DMS114 treated with DMSO at 0.1 percent for 48 hours (cell line): ENCODE data around the gene B4GALNT4.
"Not testable (repeated sequence)": the region's sequence is repeated elsewhere in the genome, so short reads cannot be mapped to it uniquely, and the experiment has no call there.

Source experiments
- DNase-seq: peaks from one replicate; lab custom pipeline; 2025; ENCODE audit not compliant: unreplicated experiment; lab: John Stamatoyannopoulos, UW

The B4GALNT4 gene

GRCh38 chr11:334264-334994 is 34.9 kb upstream of the B4GALNT4 start:
- no peak for DNase-seq

- DNase-seq = no peak
These were observed 33.3 kb upstream of the B4GALNT4 start for GRCh38 chr11:335779-336658.

GRCh38 chr11:336659-337198 is 32.6 kb upstream of the B4GALNT4 start:
- DNase-seq = no peak

GRCh38 chr11:337711-338110 is 31.6 kb upstream of the B4GALNT4 start:
- no peak for DNase-seq

- no peak for DNase-seq
These were observed 29.3 kb upstream of the B4GALNT4 start for GRCh38 chr11:339963-340362.

- DNase-seq = no peak
These were observed 28.5 kb upstream of the B4GALNT4 start for GRCh38 chr11:340539-341512.

GRCh38 chr11:342328-342727 is 27.0 kb upstream of the B4GALNT4 start:
- no peak for DNase-seq

- DNase-seq = no peak
These were observed 24.3 kb upstream of the B4GALNT4 start for GRCh38 chr11:344836-345578.

- no peak for DNase-seq
These were observed 22.8 kb upstream of the B4GALNT4 start for GRCh38 chr11:346529-346928.

- not testable (repeated sequence) for DNase-seq
These were observed 19.9 kb upstream of the B4GALNT4 start for GRCh38 chr11:349270-349954.

GRCh38 chr11:350033-350722 is 19.1 kb upstream of the B4GALNT4 start:
- not testable (repeated sequence) for DNase-seq

- no peak for DNase-seq
These were observed 18.5 kb upstream of the B4GALNT4 start for GRCh38 chr11:350723-351255.

- no peak for DNase-seq
These were observed 17.9 kb upstream of the B4GALNT4 start for GRCh38 chr11:351411-351810.

GRCh38 chr11:352456-353031 is 16.8 kb upstream of the B4GALNT4 start:
- no peak for DNase-seq

- DNase-seq = no peak
These were observed 16.0 kb upstream of the B4GALNT4 start for GRCh38 chr11:353179-353873.

GRCh38 chr11:355581-356458 is 13.5 kb upstream of the B4GALNT4 start:
- peak; percentile 21 for DNase-seq

GRCh38 chr11:356610-357009 is 12.7 kb upstream of the B4GALNT4 start:
- DNase-seq = no peak
